Measurements from ENCODE around the gene MPV17L2.

GRCh38 chr19:18183529-18183928 is 9.5 kb upstream of the MPV17L2 start:
- TF ChIP-seq MAX (IDR thresholded peaks at IDR 0.05; ENCODE audit: insufficient read depth, insufficient read length): no peak
- no peak for TF ChIP-seq CTCF (IDR thresholded peaks at IDR 0.05; ENCODE audit: extremely low read depth in 1 of 2, insufficient read depth in 1 of 2, low read depth in 1 of 2, low read length in 2 of 2)
- no peak for TF ChIP-seq EZH2 (IDR thresholded peaks at IDR 0.05; ENCODE audit: borderline replicate concordance, low read depth, low read length, severe bottlenecking)
